A673 (cell line): ENCODE measurements around the gene HOXA5. TPM values are rescaled to one million over a fixed set of nuclear protein-coding genes. Genes with fewer than 3 reads are reported as not detected.

Experiments
- BruUV-seq: library from RNA; stranded (reverse); fragments of 400-500 nt; replicated peaks from 2 replicates; lab custom pipeline; 2021; lab: Mats Ljungman, UMichigan
- CTCF ChIA-PET: fragments of 300-600 bp; sonication (Branson Sonifier 250); formaldehyde crosslinking; loops from one replicate; lab custom pipeline; 2022; ENCODE audit warnings: antibody characterized with exemption; lab: Charles Lee
- POLR2A ChIA-PET: fragments of 300-600 bp; sonication (Branson Sonifier 250); formaldehyde crosslinking; loops from one replicate; lab custom pipeline; 2022; ENCODE audit warnings: antibody characterized with exemption; ENCODE audit not compliant: low non-redundant PET; lab: Charles Lee
- DNase-seq: peaks from one replicate; pipeline ENCODE4 v3.0.0-alpha.2; 2015; ENCODE audit warnings: low spot score
- H3K27ac ChIP-seq: fragments of 200-600 bp; sonication (generic); 2 replicates; pipeline ENCODE4 v1.5.1; 2016; ENCODE audit warnings: mixed run types, low read depth, mild to moderate bottlenecking, mixed read lengths, antibody characterized with exemption, low read length; ENCODE audit not compliant: poor library complexity, severe bottlenecking
- H3K27me3 ChIP-seq: fragments of 200-600 bp; sonication (generic); replicated peaks from 2 replicates; pipeline ENCODE4 v1.6.1; 2017; ENCODE audit warnings: mixed run types, low read depth, mild to moderate bottlenecking, mixed read lengths, antibody characterized with exemption, low read length; ENCODE audit not compliant: insufficient read depth, poor library complexity
- H3K36me3 ChIP-seq: fragments of 200-600 bp; sonication (generic); 2 replicates; pipeline ENCODE4 v1.6.1; 2016; ENCODE audit warnings: mixed run types, mild to moderate bottlenecking, mixed read lengths, antibody characterized with exemption, low read length; ENCODE audit not compliant: insufficient read depth, poor library complexity, severe bottlenecking
- H3K4me1 ChIP-seq: fragments of 200-600 bp; sonication (generic); 2 replicates; pipeline ENCODE4 v1.6.1; 2017; ENCODE audit warnings: mixed run types, mild to moderate bottlenecking, mixed read lengths, antibody characterized with exemption, low read length; ENCODE audit not compliant: insufficient read depth, poor library complexity, severe bottlenecking
- H3K4me3 ChIP-seq: fragments of 200-600 bp; sonication (generic); 2 replicates; pipeline ENCODE4 v1.5.1; 2016; ENCODE audit warnings: low read depth, mixed run types, mild to moderate bottlenecking, mixed read lengths, low read length; ENCODE audit not compliant: poor library complexity, severe bottlenecking
- H3K9me3 ChIP-seq: fragments of 200-600 bp; sonication (generic); 2 replicates; pipeline ENCODE4 v1.6.1; 2016; ENCODE audit warnings: mixed run types, low read depth, mild to moderate bottlenecking, mixed read lengths, antibody characterized with exemption, low read length; ENCODE audit not compliant: poor library complexity, severe bottlenecking
- EZH2 ChIP-seq: fragments of 200-600 bp; sonication (generic); IDR thresholded peaks from 2 replicates; pipeline ENCODE4 v1.6.1; 2017; ENCODE audit warnings: borderline replicate concordance, low read depth, mild to moderate bottlenecking, mixed read lengths, antibody characterized with exemption, low read length; ENCODE audit not compliant: poor library complexity, severe bottlenecking
- intact Hi-C: fragments of 100-400 bp; cut with micrococcal nuclease; formaldehyde crosslinking; loops from one replicate; pipeline ENCODE4 v1.10.0; 2022; ENCODE audit not compliant: unreplicated experiment
- total RNA-seq: library from RNA; stranded (reverse); gene quantifications from 2 replicates; pipeline ENCODE4 v1.2.3, GENCODE V29; 2021
- TF ChIP-seq, protein P1 (sequence below): fragments of 300-800, 200-600 bp; sonication (generic); conservative IDR thresholded peaks from 2 replicates; pipeline ENCODE4 v1.5.1; 2017; ENCODE audit warnings: low read depth, mild to moderate bottlenecking, antibody characterized with exemption, low read length, moderate library complexity, mixed read lengths

The HOXA5 gene
- total RNA-seq, 1 experiment from 2014 or later = not detected

DNA sequence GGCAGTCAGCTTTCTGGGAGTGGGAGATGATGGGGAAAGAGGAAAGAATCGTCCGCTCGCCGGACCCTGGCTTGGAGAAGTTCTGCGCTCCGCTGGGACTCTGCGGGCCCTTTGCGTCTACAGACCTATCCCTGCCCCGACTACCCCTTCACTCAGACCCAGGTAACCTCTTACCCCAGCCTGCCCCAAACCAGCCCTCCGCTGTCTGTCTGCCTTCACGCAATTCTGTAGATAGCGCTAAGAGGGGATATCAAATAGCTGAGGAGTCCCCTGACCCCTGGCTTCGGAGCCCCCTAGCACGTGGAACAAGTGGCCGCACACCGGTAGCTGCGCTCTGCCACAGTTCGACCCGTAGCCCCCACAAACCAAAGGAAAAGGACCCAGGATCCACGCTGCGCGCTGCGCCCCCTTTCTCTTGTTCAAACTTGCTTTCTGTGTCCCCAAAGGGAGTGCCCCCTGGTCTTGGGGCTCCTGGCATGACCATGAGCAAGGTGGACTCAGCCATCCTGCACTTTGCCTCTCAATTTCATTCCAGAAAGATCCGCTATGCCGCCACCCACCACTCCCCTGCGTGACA lies 19.9 kb downstream of the HOXA5 start:
- Histone ChIP-seq H3K27me3 (peaks cover 100% of the 10 kb centered on the region), H3K4me3 (no peak overlapping the region), H3K27ac (no peak overlapping the region), H3K9me3 (no peaks in the 10 kb centered on the region), H3K4me1 (no peaks in the 10 kb centered on the region), H3K36me3 (no peaks in the 10 kb centered on the region)
- TF ChIP-seq, protein P1, sequence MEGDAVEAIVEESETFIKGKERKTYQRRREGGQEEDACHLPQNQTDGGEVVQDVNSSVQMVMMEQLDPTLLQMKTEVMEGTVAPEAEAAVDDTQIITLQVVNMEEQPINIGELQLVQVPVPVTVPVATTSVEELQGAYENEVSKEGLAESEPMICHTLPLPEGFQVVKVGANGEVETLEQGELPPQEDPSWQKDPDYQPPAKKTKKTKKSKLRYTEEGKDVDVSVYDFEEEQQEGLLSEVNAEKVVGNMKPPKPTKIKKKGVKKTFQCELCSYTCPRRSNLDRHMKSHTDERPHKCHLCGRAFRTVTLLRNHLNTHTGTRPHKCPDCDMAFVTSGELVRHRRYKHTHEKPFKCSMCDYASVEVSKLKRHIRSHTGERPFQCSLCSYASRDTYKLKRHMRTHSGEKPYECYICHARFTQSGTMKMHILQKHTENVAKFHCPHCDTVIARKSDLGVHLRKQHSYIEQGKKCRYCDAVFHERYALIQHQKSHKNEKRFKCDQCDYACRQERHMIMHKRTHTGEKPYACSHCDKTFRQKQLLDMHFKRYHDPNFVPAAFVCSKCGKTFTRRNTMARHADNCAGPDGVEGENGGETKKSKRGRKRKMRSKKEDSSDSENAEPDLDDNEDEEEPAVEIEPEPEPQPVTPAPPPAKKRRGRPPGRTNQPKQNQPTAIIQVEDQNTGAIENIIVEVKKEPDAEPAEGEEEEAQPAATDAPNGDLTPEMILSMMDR = no peak
- TF ChIP-seq EZH2 = no peak
- no peak for DNase-seq
- no TSS peak for BruUV-seq
- ChIA-PET POLR2A (no interaction called here), CTCF (no interaction called here)
- intact Hi-C loops = no loop called here

- peaks cover 100% of the 10 kb centered on the region for H3K27me3 ChIP-seq
- H3K4me1 ChIP-seq = no peaks in the 10 kb centered on the region
- DNase-seq = no peak
Measured at GRCh38 chr7:27123007-27123476, 20.4 kb downstream of the HOXA5 start.

GRCh38 chr7:27122077-27122910 lies 21.2 kb downstream of the HOXA5 start:
- intact Hi-C loops = no loop called here
- H3K36me3 ChIP-seq = no peaks in the 10 kb centered on the region
- no peak overlapping the region for H3K27ac ChIP-seq
- H3K9me3 ChIP-seq = no peaks in the 10 kb centered on the region
- H3K4me1 ChIP-seq = no peaks in the 10 kb centered on the region
- ChIA-PET CTCF (no interaction called here), POLR2A (no interaction called here)
- no peak for DNase-seq
- H3K27me3 ChIP-seq = peaks cover 100% of the 10 kb centered on the region
- no peak overlapping the region for H3K4me3 ChIP-seq
- TF ChIP-seq, protein P1 = no peak
- peak; percentile 54 for TF ChIP-seq EZH2
- no TSS peak for BruUV-seq

More at GRCh38 chr7:27123007-27123476, 20.4 kb downstream of the HOXA5 start:
- Histone ChIP-seq H3K36me3 (no peaks in the 10 kb centered on the region), H3K9me3 (no peaks in the 10 kb centered on the region), H3K27ac (no peak overlapping the region), H3K4me3 (no peak overlapping the region)
- POLR2A ChIA-PET = no interaction called here
- no TSS peak for BruUV-seq
- intact Hi-C loops = no loop called here
- CTCF ChIA-PET = no interaction called here
- no peak for TF ChIP-seq EZH2
- TF ChIP-seq, protein P1 = no peak
